Suppressor macrophage treated with lipopolysaccharide for 1 hour (primary cell): ENCODE data around the gene ANKRD30A.
"Not testable (repeated sequence)": the region's sequence is repeated elsewhere in the genome, so short reads cannot be mapped to it uniquely, and the experiment has no call there.

ENCODE experiments used
- DNase-seq, 3 donors: peaks; one replicate each; pipeline ENCODE4 v3.0.0-alpha.2; 2020 to 2022

The ANKRD30A gene

GRCh38 chr10:37269554-37270256 is 144.3 kb downstream of the ANKRD30A start:
- DNase-seq, result no peak

DNA sequence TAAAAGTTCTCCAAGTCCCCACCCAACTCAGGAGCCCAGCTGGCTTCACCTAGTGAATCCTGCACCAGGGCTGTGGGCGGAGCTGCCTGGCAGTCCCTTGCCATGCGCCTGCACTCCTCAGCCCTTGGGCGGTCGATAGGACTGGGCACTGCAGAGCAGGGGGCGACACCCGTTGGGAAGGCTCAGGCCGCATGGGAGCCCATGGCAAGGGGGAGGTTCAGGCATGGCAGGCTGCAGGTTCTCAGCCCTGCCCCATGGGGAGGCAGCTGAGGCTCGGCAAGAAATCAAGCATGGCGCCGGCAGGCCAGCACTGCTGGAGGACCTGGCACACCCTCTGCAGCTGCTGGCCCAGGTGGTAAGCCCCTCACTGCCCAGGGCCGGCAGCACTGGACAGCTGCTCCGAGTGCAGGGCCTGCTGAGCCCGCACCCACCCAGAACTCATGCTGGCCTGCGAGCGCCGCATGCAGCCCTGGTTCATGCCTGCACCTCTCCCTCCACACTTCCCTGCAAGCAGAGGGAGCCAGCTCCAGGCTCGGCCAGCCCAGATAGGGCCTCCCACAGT is 149.9 kb downstream of the ANKRD30A start:
- DNase-seq, result no peak

GRCh38 chr10:37285063-37285462 is 159.7 kb downstream of the ANKRD30A start:
- DNase-seq, result no peak

GRCh38 chr10:37289833-37290464 is 164.6 kb downstream of the ANKRD30A start:
- no peak for DNase-seq

DNA sequence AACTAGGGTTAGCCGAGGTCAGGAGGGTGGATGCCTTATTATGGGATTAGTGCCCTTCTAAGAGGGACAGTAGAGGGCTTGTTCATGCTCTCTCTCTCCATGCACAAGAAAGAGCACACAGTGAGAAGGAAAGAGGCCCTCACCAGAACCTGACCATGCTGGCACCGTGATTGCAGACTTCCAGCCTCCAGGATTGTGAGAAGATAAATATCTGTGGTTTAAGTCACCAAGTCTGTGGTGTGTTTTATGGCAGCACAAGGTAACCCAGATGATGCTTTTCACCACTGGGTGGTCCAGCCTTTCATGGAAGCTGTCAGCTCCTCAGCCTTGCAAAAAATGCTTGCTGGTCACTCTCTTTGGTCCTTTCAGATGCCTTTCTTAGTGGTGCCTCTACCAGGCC is 175.9 kb downstream of the ANKRD30A start:
- DNase-seq, result no peak

DNA sequence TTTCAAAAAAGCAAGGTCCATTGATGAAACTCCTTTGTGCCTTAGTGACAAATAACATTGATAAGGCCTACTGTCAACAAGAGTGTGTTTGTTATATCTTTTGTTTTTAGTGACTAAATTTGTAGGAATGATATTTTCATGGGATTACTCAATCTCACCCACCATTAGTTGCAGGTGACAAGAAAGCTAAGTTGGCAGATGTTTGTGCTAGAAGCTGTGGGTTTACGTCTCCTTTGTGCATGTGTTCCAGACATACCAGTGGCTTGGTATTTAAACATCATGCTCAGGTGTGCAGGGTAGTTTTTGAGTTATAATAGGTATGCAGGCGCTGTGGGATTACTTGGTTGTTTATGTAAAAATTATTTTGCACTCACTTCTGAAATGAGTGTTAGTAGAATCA is 178.6 kb downstream of the ANKRD30A start:
- DNase-seq, result no peak

DNA sequence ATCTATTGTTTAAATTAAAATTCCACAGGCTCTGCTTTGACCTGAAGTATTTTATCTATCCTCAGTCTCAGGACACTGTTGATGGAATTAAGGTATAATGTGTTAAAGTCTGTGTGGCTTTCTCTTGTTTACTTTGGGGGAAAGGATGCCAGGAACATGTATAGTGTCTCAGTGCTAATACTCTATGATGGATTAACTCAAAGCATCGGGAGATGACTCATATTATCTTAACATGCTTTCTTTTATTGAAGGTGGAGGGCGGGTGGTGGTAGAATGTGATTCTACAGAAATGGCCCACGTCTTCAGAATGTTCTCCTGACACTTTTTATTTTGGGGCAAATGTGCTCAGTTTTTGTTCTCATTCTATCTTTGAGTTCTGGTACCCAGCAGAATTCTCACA is 189.0 kb downstream of the ANKRD30A start:
- no peak for DNase-seq

DNA sequence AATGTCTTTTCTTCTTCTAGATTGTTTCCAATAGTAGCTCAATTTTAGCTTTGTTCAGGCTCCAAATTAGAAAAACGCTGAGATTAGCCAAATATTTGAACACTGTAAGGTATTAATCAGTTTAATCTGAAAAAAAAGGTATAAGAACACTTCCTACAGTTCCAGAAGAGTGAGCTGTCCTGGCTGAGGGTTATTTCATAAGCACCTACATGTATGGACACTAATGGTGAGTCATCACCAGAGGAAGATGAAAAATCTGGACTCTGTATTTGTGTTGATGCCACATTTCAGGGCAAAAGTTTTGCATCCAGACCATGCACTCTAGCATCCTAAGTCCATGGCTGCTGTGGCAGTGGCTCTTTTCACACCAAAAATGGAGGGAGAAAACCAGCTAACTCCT is 189.5 kb downstream of the ANKRD30A start:
- no peak for DNase-seq

GRCh38 chr10:37344413-37344812 is 219.0 kb downstream of the ANKRD30A start:
- DNase-seq, result no peak

GRCh38 chr10:37379991-37380390 is 254.6 kb downstream of the ANKRD30A start:
- DNase-seq, result no peak

- no peak for DNase-seq
These were observed 255.9 kb downstream of the ANKRD30A start for GRCh38 chr10:37381271-37381670.

DNA sequence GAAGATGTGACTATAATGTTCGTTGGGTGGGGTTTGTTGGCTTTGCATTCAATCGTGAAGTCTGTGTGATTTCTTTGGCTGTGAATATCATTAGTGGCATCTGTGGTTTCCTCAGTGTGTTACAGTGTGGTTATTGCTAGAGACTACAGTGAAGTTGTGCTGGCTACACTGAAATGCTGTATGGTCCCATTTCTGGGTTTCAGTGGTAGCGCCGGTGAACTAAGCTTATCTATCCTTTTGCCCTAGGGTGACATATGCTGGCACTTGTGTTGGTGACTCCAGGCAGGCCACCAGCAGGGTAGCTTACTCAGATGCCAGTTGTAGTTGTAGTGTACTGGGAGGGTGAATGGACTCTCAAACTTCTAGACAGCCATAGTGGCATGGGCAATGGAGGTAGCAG is 259.5 kb downstream of the ANKRD30A start:
- no peak for DNase-seq

DNA sequence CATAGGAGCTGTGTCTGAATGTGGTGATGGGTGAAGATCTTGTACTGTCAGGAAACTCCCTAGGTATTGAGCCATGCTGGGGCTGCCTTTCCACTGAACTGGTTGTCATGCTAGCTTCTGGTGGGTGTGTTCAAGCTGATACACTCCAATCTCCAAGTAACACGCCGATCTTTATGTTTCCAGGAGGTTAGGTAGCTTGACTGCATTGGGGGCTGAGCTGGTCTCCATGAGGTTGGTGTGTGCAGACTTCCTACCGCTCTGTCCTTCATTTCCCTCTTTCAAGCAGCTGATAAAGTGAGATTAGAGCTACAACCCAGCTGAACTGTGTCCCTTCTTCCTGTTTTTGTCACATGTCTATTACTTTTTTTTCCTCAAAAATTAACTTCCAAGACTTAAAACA is 265.5 kb downstream of the ANKRD30A start:
- DNase-seq, result no peak

- DNase-seq, result not testable (repeated sequence)
These were observed 275.4 kb downstream of the ANKRD30A start for GRCh38 chr10:37400774-37401173.

DNA sequence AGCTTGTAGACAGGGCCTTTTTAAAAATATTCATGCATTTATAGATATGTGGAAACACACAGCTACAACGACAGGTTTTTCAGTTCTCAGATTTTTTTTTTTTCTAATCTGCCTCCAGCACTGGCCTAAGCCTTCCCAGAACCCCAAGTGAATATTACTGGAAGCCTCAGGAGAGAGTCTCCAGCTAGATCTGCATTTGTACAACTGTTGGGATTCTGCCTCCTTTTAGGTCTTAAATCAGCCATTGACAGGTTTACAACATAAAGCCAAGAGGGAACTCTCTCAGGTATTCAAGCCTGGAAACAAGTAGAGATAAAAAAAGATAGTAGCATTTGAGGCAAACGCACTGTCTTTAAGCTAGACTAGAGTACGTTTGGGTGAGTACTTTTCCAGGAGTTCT is 275.8 kb downstream of the ANKRD30A start:
- no peak for DNase-seq

DNA sequence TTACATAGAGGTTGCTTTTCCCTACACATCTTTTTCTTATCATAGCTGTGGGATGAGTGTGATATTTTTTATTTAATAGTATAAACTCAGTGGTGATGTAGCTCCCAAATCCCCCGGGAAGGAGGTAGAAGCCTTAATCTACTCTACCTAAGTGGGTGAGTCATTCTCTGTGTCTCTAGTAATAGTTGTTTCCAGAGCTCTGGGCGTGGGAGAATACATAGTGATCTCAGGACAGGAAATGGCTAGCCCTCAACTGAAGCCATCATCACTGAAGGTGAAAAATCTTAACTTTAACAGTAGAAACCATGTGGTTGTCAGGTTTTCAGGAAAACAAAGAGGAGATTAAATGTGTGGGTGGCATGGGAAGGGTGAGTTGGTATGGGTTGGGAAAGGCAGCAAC is 278.4 kb downstream of the ANKRD30A start:
- DNase-seq, result no peak
